Stimulated activated CD4-positive, alpha-beta T cell treated with anti-CD3 and anti-CD28 coated beads, Interleukin-12 subunit alpha, Interleukin-12 subunit beta, amount 100 ng/mL, for 4 hours (primary cell): ENCODE measurements around the gene MPC2.
"Not testable (repeated sequence)": the region's sequence is repeated elsewhere in the genome, so short reads cannot be mapped to it uniquely, and the experiment has no call there.

Experiments
- DNase-seq: peaks from one replicate; pipeline ENCODE4 v3.0.0-alpha.2; 2020

Gene MPC2

DNA sequence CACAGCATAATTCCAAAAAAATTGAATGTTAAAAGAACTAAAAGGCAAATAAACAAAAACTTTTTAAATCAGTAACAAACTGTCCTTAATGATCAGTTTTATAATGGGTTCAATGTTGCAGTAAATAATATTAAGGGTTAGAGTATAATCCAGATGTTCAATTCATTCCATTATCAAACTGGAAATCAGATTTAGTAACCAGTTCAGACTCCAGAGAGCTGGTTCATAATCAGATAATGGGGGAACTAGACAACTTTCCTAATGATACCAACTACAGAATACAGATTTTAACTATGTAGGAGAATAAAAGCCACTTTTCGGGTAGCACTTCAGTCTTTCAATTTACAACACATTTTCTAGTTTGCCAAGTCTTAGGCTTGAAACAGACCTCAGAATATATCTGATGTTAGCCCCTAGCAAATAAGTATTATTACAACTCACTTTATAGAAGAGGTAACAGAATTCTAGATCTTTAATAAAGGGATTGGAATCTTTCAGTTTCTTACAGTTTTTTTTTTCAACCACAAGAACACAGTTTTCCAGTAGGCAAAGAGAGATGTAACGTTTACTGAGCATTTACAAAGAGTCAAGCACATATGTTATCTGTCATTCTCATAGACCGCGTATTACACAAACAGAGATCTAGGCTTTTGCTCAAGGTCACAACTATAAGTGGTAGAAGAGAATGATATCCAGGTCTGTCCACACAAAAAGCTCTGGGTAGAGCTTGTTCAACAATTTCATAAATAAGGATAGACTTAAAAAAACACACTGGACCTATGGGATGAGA lies 2.3 kb downstream of the MPC2 start:
- no peak for DNase-seq

DNA sequence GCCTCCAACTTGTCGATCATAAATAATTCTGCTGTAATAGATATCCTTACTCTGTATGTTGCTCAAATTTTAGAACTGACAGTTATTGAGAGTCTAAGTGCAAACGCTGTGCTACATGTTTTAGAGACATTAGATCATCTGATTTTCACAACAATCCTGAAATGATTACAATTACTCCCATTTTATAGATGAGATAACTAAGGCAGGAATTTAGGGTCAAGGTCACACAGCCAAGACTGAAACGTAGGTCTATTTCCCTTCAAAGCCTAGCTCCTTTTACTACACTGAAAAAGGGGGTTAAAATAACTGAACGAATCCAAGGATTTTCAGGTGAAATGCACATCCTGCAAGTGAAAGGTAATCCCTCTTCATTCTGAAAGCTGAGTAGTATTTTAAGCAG lies 3.1 kb downstream of the MPC2 start:
- DNase-seq = no peak

DNA sequence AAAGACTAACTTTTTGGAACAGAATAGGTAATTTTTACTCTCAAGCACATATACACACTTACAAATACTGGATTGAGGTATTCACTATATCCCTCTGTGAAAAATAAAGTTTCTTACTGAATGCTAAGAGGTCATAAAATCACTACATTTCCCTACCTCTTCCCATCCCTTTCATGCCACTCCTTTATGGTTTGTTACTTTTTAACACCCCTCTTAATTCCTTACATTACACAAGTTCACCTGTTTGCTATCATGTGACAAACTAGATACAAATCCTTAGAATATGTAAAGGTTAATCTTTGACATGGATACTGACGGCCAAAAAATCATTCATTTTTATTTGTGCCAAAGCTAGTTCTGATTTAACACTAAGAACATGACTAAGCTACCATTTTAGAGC lies 7.1 kb downstream of the MPC2 start:
- no peak for DNase-seq

DNA sequence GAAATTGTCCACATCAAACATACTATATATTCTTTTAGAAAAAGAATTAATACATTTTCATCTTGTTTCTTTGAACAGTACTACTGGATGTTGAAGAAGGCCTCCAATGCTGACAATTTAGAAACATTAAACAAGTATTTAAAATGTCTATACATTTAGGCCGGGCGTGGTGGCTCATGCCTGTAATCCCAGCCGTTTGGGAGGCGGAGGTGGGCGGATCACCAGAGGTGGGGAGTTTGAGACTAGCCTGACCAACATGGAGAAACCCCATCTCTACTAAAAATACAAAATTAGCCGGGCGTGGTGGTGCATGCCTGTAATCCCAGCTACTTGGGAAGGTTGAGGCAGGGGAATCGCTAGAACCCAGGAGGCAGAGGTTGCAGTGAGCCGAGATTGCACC lies 8.0 kb downstream of the MPC2 start:
- DNase-seq = not testable (repeated sequence)

DNA sequence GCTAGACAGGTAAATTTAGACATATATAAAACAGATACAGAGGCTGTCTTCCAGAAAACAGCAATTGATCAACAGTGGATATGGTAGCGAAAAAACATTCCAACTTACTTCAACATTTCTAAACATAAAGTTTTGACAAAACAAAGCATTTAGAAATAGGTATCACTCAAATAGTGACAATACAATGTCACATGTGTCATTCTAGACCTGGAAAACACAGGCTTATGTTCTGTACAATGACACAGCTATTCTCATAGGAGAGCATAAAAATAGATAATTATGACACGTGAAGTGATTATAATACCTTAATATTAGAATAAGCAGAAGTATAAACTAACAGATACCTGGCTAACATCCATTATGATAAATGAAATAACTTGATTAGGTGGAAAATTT lies 8.4 kb downstream of the MPC2 start:
- no peak for DNase-seq

DNA sequence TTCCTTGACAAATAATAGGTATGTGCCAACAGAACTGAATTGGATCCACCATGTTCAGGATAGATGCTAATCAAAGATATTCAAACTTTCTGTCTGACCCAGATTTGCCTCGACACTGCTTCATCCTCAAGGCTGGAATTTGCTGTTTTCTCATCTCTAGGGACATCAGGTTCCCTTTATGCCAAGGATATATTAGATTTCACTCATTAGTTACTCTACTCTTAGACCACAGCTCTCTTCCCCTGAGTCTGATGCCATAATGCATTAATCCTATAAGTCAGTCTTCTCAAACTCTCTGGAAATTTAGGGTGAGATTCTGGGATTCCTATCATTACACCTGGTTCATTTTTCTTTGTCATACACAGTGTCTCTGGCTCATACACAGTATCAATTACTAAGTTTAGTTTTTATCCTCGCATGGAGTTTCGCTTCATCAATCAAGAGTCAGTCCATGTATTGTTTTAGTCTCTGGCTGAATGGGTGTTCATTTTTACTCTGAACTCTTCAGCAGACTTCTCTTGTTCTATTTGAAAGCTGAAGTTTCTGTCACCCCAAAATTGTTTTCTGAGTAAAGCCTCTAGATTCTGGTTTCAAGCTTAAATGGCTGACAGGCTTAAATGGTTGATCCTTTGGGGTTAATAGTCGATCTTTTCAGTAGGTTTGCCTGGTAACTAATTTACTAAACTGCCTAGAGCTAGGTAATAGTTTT lies 9.7 kb downstream of the MPC2 start:
- no peak for DNase-seq

DNA sequence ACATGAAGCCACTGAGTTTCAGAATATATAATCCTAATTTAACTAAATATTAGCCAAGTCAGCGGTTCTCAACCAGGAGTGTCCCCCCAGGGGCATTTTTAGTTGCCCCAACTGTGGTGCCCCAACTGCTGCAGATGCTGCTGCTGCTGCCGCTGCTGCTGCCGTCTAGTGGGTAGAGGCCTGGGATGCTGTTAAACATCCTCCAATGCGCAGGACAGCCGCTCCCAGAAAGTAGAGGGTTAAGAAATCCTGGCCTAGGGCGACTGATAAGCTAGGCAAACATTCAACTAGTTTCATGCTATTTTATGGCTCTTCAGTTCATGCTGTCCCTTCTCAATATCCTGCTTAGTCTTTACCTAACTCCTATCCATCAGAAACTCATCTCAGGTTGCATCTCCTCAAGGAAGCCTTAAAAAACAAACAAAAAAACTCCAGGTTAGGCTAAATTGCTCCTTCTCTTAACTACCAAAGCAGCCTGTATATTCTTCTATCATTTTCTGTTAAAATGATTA lies 10.3 kb downstream of the MPC2 start:
- no peak for DNase-seq

DNA sequence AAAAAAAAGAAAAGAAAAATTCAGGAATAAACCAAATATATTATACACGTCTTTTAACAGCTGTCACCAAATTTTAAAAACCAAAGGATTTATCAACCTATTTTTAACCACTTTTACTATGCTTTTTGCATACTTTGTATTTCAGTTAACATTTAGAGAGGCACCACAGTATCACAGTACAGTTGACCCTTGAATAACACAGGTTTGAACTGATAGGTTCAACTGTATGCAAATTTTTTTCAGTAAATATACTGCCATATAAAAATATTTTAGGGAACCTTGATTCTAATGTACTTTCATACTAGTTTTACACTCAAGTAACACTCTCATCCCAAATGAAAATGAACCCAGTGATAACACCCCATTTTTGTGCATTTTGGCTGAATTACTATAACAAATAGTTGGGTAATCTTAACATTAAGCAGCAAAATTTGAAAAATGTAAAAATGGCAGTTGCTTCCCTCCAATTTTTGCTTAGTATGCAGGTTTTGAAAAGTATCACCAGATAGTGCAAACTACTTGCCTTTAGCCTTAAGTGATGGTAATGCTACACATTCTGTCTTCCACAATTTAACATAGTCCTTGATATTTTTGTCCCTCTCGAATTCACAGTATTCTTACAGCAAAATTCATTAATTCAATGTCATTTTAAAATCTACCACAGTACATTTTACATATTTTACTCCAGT lies 12.2 kb downstream of the MPC2 start:
- DNase-seq = no peak

DNA sequence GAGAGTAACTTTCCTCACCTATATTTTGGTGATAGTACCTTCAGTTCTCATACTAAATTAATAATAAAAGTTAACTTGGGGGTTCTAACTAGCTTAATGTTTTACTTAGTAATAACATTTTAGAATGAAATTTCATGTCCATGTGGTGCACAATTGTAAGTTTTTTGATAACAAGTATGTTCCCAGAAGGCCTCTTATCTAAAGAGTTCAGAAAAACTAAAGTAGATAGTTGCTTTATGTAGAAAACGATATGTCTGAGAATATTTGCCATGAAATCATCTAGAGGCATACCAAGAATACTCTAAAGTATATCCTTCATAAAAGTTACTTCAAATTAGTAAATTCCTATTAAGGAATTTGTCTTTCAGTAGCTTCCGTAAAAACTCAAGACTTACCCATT lies 12.8 kb downstream of the MPC2 start:
- no peak for DNase-seq

DNA sequence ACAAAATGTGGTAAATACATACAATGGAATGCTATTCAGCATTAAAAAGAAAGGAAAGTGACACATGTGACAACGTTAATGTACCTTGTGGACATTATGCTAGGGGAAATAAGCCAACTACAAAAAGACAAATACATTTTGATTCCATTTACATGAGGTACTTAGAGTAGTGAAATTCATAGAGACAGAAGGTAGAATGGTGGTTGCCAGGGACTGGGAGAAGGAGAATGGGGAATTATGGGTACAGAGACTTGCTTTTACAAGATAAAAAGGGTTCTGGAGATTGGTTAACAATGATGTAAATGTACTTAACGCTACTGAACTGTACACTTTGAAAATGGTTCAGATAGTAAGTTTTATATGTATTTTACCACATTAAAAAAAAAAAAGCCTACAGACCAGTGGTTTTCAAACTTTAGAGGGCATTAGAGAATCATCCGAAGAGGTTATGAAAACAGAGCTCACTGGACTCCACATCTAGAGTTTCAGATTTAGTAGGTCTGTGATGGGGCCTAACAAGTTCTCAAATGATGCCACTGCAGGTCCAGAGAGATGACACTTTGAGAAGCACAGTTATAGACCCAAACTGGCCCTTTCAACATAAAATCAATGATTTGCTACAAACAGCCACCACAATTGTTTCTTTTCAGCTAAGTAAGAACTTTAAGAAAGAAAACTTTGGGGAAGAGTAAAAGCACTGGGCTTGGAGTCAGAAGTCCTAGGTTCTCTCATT lies 13.4 kb downstream of the MPC2 start:
- no peak for DNase-seq

DNA sequence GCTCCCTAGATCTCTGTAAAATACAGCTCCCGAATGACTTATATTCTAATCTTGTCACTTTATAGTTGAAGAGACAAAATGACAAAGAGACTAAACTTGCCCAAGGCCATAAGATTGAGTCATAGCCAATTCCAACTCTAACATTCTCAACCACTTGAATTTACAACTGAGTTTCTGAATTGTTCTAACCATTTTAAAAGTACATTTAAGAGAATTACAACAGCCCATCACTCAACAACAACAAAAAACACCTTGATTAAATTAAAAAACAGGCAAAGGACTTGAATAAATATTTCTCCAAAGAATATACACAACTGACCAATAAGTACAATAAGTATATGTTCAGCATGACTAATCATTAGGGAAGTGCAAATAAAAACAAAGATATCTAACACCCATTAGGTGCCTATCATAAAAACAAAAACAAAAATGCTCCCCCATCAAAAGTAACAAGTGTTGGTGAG lies 14.2 kb downstream of the MPC2 start:
- DNase-seq = no peak

DNA sequence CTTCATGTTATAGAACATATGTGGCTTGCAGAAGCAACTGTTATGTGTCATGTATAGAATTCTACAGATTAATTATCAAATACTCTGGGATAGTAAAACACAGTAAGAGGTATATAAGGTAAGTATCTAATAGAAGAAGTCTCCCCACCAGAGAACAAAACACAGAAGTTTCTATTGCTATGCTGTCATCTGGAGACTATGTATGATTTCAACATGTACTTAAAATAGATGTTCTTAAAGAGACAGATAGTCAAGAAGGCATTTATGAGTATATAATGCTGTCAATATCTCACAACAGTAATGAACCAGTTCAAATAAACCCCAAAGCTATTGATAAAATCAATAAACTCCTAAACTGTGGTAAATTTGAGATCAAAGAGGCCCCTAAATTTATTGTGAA lies 14.8 kb downstream of the MPC2 start:
- DNase-seq = no peak

DNA sequence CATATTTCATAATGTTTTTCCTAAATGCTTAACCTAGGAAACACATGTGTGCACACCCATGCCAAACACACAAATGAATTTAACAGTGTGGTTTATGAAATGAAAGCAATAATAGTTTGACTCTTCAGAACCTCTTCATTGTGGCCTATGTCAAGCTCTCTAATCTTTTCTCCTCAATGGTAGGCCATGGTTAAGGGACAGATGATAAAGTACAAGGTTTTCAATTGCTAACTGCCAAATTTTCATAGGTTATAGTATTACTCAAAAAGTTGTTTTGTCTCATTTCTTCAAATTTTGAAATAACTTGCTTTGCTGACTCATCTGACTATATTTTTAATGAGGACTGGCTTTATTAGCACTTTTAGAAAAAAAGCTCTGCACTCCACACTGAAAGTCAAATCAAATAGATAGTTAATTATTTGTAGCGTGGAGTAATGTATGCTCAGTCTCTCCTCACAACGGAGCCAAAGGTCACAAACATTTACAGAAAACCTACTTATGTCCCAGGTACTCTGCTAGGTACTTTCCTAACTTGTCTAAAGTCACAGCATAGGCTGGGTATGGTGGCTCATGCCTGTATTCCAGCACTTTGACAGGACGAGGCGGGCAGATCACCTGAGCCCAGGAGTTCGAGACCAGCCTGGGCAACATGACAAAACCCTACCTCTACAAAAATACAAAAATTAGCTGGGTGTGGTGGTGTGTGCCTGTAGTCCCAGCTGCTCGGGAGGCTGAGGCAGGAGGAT lies 19.9 kb downstream of the MPC2 start:
- no peak for DNase-seq

DNA sequence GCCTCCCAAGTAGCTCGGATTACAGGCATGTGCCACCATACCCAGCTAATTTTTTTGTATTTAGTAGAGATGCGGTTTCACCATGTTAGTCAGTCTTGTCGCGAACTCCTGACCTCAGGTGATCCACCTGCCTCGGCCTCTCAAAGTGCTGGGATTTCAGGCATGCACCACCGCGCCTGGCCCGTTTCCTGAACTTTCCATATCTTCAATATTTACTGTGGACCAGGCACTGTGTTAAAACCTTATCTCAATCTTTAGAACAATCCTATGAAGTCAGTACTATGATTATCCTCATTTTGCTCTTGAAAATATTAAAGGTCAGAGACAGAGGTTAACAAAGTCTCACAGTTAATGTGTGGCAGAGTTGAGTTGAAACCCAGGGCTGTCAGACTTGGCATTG lies 21.3 kb downstream of the MPC2 start:
- DNase-seq = no peak

DNA sequence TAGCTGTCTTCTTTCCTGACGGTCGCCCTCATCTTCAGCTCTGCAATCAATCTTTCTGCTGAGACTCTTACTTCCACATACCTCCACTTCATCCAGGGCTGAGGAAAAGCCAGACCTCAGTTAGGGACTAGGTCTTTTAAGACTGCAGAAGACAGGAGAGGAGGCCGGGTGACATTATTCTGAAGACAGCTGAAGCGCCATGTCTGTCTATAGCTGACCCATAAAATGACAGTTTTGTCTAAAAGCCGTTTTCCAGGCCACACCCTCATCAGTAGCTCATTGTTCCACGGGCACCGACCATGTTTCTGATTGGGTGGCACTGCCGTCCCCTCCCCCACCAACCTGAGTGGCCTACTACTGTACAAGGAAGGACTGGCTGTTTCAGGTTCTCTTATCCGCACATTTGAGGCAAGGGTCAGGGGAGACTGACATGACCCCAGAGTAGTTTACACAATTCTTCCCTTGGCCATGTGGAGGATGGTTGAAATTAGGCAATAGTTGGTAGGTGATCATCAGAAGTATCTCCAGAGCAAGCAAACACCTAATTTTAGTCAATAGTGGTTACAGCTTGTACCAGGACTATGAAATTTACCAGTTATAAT lies 22.9 kb downstream of the MPC2 start, which contains the start of gene ADCY10:
Gene ADCY10 (minus strand): TSS at position 240 of the 602 bp plus-strand sequence. CDS start 8,994 bp downstream, outside the sequence.
- no peak for DNase-seq

DNA sequence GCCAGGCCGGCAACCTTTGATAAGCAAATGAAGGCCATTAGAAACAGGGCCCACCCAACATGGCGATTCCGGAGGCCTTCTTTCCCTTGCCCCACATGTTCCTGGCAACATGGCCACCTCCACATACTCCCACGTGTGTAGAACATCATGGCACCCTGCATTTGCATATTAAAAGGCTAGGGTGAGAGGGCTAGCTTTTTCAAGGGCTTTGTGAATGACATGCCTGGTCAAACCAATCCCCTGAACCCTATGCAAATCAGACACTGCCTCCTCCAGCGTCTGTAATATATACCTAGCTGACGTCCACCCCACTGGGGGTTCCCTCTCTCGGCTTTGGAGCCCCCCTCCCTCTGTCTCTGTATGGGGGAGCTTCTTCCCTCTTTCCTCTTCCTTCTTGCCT lies 24.6 kb downstream of the MPC2 start:
- DNase-seq = no peak

DNA sequence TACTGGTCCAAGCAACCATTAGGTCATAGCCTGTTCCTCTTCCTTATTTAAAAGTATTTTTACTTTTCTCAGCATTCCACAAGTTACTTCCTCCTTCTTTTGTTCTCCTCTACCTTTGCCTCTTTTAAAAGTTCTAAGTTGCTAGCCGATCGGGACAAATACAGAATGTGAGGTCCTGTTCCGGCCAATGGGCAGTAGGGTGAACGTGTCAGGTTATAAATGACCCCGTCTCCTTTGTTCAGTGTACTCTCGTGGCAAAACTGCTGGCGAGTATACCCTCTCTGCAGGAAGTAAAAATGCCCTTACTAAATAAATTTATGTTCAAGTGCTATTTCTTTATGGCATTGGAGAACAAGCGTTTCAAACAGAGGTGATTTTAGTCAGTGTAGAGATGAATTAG lies 25.5 kb downstream of the MPC2 start:
- no peak for DNase-seq

DNA sequence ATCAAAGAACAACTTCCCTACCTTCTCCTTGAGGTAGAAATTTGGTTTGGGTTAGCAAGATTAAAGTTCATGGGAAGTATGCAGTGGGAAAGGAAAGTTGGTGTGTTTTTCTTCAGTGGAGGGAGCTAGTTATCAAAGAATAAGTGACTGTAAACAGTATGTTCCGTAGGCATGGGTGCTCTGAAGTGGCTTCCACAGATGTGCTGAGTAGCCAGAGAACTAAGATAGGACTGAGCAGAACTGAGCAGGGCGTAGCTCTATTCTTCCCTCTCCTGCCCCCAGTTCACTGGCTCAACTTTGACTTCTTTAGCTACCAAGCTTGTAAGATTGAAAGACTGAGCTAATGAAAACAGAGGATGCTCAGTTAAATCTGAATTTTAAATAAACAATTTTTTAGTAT lies 26.3 kb downstream of the MPC2 start:
- no peak for DNase-seq

DNA sequence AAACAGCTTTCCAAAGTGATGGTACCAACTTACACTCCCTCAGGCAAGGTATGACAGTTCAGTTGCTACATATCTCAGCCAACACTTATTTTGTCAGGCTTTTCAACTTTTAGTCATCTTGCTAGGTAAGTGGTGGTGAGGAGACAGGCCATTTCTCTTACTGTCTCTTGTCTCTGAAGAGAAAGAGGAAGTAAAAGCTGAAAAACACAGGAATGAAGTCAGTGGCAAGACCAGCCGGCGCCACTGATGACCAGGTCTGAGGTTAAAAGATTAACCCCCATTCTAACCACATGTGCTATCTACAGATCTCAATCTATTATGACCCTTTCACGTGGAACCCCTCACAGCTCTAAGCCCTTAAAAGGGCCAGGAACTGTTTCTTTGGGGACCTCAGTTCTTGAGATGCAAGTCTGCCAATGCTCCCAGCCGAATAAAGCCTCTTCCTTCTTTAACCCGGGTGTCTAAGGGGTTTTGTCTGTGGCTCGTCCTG lies 27.1 kb downstream of the MPC2 start:
- DNase-seq = no peak

DNA sequence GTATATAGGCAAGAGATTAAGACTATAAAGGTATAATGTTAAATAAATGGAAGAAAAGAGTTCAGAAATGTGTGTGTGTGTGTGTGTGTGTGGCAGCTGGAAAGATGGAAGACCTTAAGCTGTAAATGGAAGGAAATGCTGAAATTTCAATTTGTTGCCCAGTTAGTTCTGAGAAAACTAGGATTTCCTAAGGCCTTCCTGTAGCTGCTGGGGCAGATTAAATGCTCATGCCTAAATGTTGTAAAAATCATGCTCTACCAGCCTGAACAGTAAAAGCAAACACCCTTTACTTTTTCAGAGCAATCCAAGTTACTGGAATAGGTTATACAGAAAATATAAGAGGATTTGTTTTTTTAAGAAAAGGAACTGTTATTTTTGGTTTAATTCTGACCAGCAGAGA lies 31.2 kb downstream of the MPC2 start:
- DNase-seq = no peak

DNA sequence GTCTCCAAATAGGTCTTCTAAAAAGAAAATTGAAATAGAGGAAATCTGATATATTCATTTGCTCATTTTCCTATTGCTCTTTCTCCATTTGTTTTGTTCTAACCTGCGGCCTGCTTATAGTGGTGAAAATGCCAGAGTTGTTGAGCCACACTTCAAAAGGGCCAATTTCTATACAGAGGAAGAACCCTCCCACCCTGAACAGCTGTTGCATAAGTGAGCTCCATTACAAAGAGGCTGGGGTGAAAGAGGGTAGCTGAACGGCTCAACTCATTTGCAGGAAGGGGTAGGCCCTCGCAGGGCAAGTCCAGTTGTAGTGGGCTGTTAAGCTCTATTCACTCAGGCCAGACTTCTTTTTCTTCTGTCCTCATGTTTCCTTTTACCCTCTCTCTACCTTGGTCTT lies 31.7 kb downstream of the MPC2 start:
- no peak for DNase-seq
